Uterus (tissue), 4 donors: ENCODE data around the gene ATP13A5. TPM values are rescaled to one million over a fixed set of nuclear protein-coding genes. Genes with fewer than 3 reads are reported as not detected.

Experiments
- DNase-seq, 2 donors: peaks; one replicate each; pipeline ENCODE4 v3.0.0-alpha.2; 2019 to 2020
- H3K27ac ChIP-seq, 2 donors: fragments of 200-600 bp; sonication (generic); 1 replicate in 1 of 2; 2 replicates in 1 of 2; pipeline ENCODE4 v1.5.1; 2016 to 2018
- H3K27me3 ChIP-seq, 2 donors: fragments of 200-600 bp; sonication (generic); one replicate each; pipeline ENCODE4 v1.5.1; 2018 to 2019; ENCODE audit warnings: control low read depth in 1 of 2
- H3K36me3 ChIP-seq, 2 donors: fragments of 200-600 bp; sonication (generic); one replicate each; pipeline ENCODE4 v1.5.1; 2019; ENCODE audit warnings: control low read depth in 1 of 2
- H3K4me1 ChIP-seq, 2 donors: fragments of 200-600 bp; sonication (generic); one replicate each; pipeline ENCODE4 v1.5.1; 2018 to 2019; ENCODE audit warnings: control low read depth in 1 of 2
- H3K4me3 ChIP-seq, 2 donors: fragments of 200-600 bp; sonication (generic); 1 replicate in 1 of 2; 2 replicates in 1 of 2; pipeline ENCODE4 v1.5.1; 2018 to 2019; ENCODE audit warnings: mild to moderate bottlenecking in 1 of 2
- H3K9me3 ChIP-seq, 2 donors: fragments of 200-600 bp; sonication (generic); one replicate each; pipeline ENCODE4 v1.5.1; 2019; ENCODE audit warnings: control low read depth in 1 of 2
- CTCF ChIP-seq, 4 experiments: fragments of 200-600 bp in 2 of 4; fragments of 450-650 bp in 2 of 4; sonication (generic) in 2 of 4; IDR thresholded peaks; one replicate each; pipeline ENCODE4 v1.5.1; 2016 to 2019; ENCODE audit warnings: antibody characterized with exemption in 4 of 4, mild to moderate bottlenecking in 2 of 4, moderate library complexity in 1 of 4
- POLR2A ChIP-seq, 2 donors: fragments of 450-650 bp; IDR thresholded peaks; one replicate each; pipeline ENCODE4 v1.6.1; 2016; ENCODE audit warnings: antibody characterized with exemption in 2 of 2, mild to moderate bottlenecking in 1 of 2, moderate library complexity in 1 of 2
- intact Hi-C: fragments of 100-400 bp; cut with DNase I; formaldehyde crosslinking; loops from one replicate; pipeline ENCODE4 v1.15.1; 2023; ENCODE audit warnings: low total_unique reads
- total RNA-seq, 4 donors: library from RNA; depleted of rRNA in 3 of 4; stranded (reverse); fragments of >200 nt in 3 of 4; gene quantifications; one replicate each; pipeline versions ENCODE4 v1.1.0 to v1.2.4, GENCODE V29; 2014 to 2023
- donor health status: DM: yes; HTN: yes; CAD: no.

ATP13A5 gene
- total RNA-seq, 4 donors from 2014 or later: not detected

DNA sequence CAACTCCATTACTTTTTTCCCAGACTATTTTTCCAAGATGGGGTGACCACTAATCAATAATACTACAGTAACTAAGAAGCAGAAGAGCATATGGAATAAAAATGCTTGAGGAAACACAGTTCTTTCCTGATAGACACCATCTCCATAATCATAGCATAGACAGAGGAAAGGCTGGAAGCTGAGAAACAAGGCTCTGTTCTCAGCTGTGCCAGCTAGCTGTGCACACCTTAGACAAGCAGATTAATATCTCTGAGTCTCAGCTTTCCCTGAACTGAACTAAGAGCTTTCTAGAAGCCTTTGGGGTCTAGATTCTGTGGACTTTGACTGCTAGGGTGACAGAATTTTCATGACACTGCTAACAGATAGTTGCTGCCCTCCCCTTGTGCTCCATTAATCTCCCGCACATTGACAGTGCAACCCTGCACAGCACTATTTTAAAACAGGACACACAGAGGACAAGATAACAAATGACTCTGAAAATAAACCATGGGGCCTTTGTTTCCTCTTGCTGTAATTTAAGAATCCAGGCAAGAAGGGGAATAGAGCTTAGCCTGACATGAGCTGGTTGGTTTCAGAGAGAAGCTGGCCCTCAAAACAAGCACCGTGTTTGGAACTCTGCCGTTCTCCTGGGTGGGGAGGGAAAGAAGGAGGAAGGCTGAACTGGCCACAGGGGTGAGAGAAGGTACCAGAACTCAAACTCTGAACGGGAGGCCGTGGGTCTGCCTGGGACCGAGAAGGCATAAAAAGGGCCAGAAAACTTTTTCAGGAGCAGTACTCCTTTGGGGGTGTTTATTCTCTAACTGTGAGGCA, 67.4 kb downstream of the ATP13A5 start:
- TF ChIP-seq POLR2A (IDR thresholded peaks at IDR 0.05): no peak
- TF ChIP-seq CTCF (IDR thresholded peaks at IDR 0.05): no peak
- intact Hi-C loops: no loop called here
- Histone ChIP-seq H3K9me3 (no peaks in the 10 kb centered on the region), H3K27me3 (no peaks in the 10 kb centered on the region), H3K4me1 (no peaks in the 10 kb centered on the region), H3K27ac (no peak overlapping the region), H3K36me3 (no peaks in the 10 kb centered on the region), H3K4me3 (no peak overlapping the region)
- no peak for DNase-seq

DNA sequence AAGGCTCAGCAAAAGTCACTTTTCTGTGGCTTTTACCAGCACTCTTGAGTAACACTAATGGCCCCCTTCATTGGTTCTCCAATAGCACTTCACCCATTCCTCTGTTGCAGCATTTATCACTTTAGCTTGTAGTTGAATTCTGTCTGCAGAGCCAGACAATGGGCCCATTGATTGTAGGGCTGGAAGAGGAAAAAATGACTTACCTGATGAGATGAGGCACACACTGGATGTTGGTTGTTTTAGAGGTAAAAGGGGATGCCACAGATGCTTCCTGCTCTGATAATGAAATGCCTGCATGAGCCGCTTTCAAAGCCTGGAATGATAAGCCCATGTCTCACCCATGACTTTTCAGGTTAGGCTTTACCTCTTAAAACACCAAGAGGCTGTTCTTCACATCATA, 73.2 kb downstream of the ATP13A5 start:
- intact Hi-C loops: no loop called here
- no peaks in the 10 kb centered on the region for H3K27me3 ChIP-seq

DNA sequence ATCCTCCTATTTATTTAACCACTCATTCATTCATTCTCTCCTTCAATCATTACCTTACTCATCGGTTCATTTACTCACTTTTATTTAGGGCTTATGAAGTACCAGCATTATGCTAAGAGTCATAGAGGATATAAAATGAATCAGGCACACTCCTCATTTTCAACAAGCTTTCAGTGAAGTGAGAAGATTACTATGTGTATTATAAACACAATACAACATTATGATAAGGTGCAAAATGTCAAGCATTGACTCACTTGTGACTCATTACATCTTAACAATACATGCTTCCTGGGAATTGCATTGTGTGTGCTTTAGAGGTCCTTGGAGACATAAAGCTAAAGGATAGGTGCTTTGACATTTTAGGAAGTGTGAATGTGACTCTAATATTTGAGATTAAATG, 77.1 kb downstream of the ATP13A5 start:
- TF ChIP-seq POLR2A (IDR thresholded peaks at IDR 0.05) (no peak), CTCF (IDR thresholded peaks at IDR 0.05) (no peak)
- no peaks in the 10 kb centered on the region for H3K9me3 ChIP-seq
- intact Hi-C loops: no loop called here

More for the DNA sequence above, 73.2 kb downstream of the ATP13A5 start:
- TF ChIP-seq POLR2A (IDR thresholded peaks at IDR 0.05) (no peak), CTCF (IDR thresholded peaks at IDR 0.05) (no peak)
- H3K27ac ChIP-seq: no peak overlapping the region
- no peak for DNase-seq
- H3K4me3 ChIP-seq: no peak overlapping the region
- no peaks in the 10 kb centered on the region for H3K4me1 ChIP-seq
- no peaks in the 10 kb centered on the region for H3K9me3 ChIP-seq
- H3K36me3 ChIP-seq: no peaks in the 10 kb centered on the region

DNA sequence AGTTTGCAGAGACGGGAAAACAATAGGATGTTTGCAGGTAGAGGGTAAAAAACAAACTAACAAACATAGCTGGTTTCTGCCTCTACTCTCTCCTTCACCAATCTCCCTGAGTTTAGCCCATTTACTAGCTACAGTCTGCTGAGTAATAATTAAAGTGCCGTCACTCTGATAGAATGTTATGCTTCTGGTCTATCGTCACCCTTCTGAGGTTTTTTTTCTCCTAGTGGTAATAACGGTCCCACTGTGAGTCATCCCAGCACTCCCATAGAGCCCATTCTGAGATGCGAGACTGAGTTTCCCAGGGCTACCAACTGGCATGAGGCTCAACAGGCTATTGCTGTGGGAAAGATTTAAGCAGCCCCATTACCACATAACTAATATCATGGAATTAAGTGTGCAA, 81.1 kb downstream of the ATP13A5 start:
- no peak overlapping the region for H3K27ac ChIP-seq
- TF ChIP-seq CTCF (IDR thresholded peaks at IDR 0.05): no peak
- no peak for TF ChIP-seq POLR2A (IDR thresholded peaks at IDR 0.05)
- H3K36me3 ChIP-seq: no peaks in the 10 kb centered on the region
- H3K4me3 ChIP-seq: no peak overlapping the region
- H3K9me3 ChIP-seq: no peaks in the 10 kb centered on the region
- DNase-seq: no peak
- H3K4me1 ChIP-seq: no peaks in the 10 kb centered on the region
- intact Hi-C loops: no loop called here
- no peaks in the 10 kb centered on the region for H3K27me3 ChIP-seq

More for the DNA sequence above, 77.1 kb downstream of the ATP13A5 start:
- no peak overlapping the region for H3K4me3 ChIP-seq
- no peaks in the 10 kb centered on the region for H3K4me1 ChIP-seq
- no peaks in the 10 kb centered on the region for H3K36me3 ChIP-seq
- no peaks in the 10 kb centered on the region for H3K27me3 ChIP-seq
- H3K27ac ChIP-seq: no peak overlapping the region
- DNase-seq: no peak

GRCh38 chr3:193295985-193296384, 82.6 kb downstream of the ATP13A5 start:
- H3K36me3 ChIP-seq: no peaks in the 10 kb centered on the region
- intact Hi-C loops: no loop called here
- no peaks in the 10 kb centered on the region for H3K9me3 ChIP-seq
- no peaks in the 10 kb centered on the region for H3K27me3 ChIP-seq
- H3K27ac ChIP-seq: no peak overlapping the region
- H3K4me1 ChIP-seq: no peaks in the 10 kb centered on the region
- no peak for DNase-seq
- no peak overlapping the region for H3K4me3 ChIP-seq
- TF ChIP-seq CTCF (IDR thresholded peaks at IDR 0.05) (no peak), POLR2A (IDR thresholded peaks at IDR 0.05) (no peak)
